IMR-90 (cell line): Measurements from ENCODE around the gene TXNDC15.

Experiments used
- BHLHE40 ChIP-seq: fragments of 150-350 bp; IDR thresholded peaks from 2 replicates; pipeline ENCODE4 v1.6.1; 2016; ENCODE audit warnings: mild to moderate bottlenecking, low read depth, low read length
- CEBPB ChIP-seq: IDR thresholded peaks from 2 replicates; pipeline ENCODE4 v1.6.1; 2012; ENCODE audit warnings: low read depth, low read length, improper control_type of control experiment
- CTCF ChIP-seq: conservative IDR thresholded peaks from 2 replicates; pipeline ENCODE4 v1.5.1; 2012; ENCODE audit warnings: mild to moderate bottlenecking, low read depth, low read length, improper control_type of control experiment
- ELK1 ChIP-seq: fragments of 150-350 bp; IDR thresholded peaks from 2 replicates; pipeline ENCODE4 v1.6.1; 2016; ENCODE audit warnings: low read depth, mild to moderate bottlenecking, low read length, moderate library complexity, borderline replicate concordance
- FOS ChIP-seq: fragments of 150-350 bp; IDR thresholded peaks from 2 replicates; pipeline ENCODE4 v1.6.1; 2016; ENCODE audit warnings: low read depth, low read length
- MAFK ChIP-seq: IDR thresholded peaks from 2 replicates; pipeline ENCODE4 v1.6.1; 2012; ENCODE audit warnings: low read depth, low read length, improper control_type of control experiment
- MXI1 ChIP-seq: IDR thresholded peaks from 2 replicates; pipeline ENCODE4 v1.6.1; 2012; ENCODE audit warnings: low read depth, mild to moderate bottlenecking, low read length, moderate library complexity, borderline replicate concordance
- NFE2L2 ChIP-seq: fragments of 150-350 bp; IDR thresholded peaks from 2 replicates; pipeline ENCODE4 v1.6.1; 2016; ENCODE audit warnings: low read depth, mild to moderate bottlenecking, low read length
- POLR2A ChIP-seq: IDR thresholded peaks from 2 replicates; pipeline ENCODE4 v1.6.1; 2012; ENCODE audit warnings: mild to moderate bottlenecking, low read depth, low read length
- RAD21 ChIP-seq: IDR thresholded peaks from 2 replicates; pipeline ENCODE4 v1.6.1; 2012; ENCODE audit warnings: low read length, improper control_type of control experiment
- RFX5 ChIP-seq: IDR thresholded peaks from 2 replicates; pipeline ENCODE4 v1.8.0; 2012; ENCODE audit warnings: low read depth, mild to moderate bottlenecking, low read length, moderate library complexity
- SMC3 ChIP-seq: fragments of 150-350 bp; IDR thresholded peaks from 2 replicates; pipeline ENCODE4 v1.6.1; 2016; ENCODE audit warnings: low read depth, mild to moderate bottlenecking, antibody characterized with exemption, low read length, moderate library complexity

- TF ChIP-seq SMC3 (no peak), BHLHE40 (no peak), POLR2A (no peak), CTCF (no peak), FOS (no peak), MXI1 (no peak), CEBPB (no peak), RFX5 (no peak), ELK1 (no peak), MAFK (no peak), NFE2L2 (no peak), RAD21 (no peak)
These were observed 74.7 kb downstream of the TXNDC15 start for GRCh38 chr5:134948911-134949310.
